Measurements from ENCODE around the gene EXOSC2.

The EXOSC2 gene

DNA sequence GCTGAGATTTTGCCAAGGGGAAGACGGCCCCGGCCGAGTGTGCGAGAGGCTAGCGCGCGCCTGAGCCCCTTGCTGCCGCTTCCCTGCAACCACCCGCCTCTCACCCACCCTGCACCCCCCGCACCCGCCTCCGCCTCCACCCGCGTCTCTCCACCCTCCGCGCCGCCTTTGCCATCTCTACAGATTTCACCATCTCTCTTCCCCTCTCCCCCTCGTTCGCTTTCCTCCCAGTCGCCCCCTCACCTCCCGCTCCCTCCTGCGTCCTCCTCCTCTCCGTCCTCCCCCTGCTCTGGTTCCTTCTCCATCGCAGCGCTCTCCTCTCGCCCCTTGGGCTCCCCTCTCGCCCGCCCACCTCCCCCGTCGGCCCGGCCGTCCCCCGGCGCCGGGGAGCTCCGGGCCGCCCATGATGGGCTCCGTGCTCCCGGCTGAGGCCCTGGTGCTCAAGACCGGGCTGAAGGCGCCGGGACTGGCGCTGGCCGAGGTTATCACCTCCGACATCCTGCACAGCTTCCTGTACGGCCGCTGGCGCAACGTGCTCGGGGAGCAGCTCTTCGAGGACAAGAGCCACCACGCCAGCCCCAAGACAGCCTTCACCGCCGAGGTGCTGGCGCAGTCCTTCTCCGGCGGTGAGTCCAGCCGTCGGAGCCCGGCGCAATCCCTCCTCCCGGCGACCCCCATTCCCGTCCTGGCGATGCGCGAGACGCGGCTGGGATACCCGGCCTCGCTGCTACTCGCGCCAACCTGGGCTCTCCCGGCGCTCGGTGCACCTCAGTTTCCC is 29.1 kb upstream of the EXOSC2 start, which contains the start of gene PRDM12:
PRDM12 (plus strand) TSS at position 344 of the 778 bp plus-strand sequence; CDS start at position 404, 60 bp downstream.
- H3K9me3 Mint-ChIP-seq = no peaks in the 10 kb centered on the region
- ATAC-seq (no peak), DNase-seq (no peak)
- peaks cover 17% of the 10 kb centered on the region for H3K4me1 Mint-ChIP-seq
- H3K4me3 Mint-ChIP-seq = peak within 1 kb of the TSS; percentile 40
- H3K27me3 Mint-ChIP-seq = peaks cover 67% of the 10 kb centered on the region
- H3K36me3 Mint-ChIP-seq (ENCODE audit: low read depth) = peaks cover 2% of the 10 kb centered on the region
- no peak within 1 kb of the TSS for H3K27ac Mint-ChIP-seq

DNA sequence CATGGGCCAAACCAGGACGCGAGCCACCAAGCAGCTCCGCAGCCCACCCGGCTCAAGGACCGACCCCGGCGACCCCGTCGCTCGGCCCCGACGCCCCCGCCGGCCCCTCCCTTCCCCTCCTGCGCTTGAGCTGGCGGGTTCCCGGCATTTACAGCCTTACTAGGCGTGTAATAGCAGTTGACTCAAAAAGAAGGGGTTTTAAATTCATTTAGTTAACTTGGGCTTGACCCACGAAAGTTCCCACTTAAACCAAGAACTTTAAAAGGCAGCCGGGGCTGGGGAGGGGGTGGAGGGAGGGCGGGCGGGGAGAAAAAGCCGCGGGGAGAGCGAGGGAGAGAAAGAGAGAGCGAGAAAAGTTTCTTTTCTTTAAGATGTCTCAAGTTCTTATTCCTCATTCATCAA is 28.6 kb upstream of the EXOSC2 start:
- Mint-ChIP-seq H3K4me1 (peaks cover 16% of the 10 kb centered on the region), H3K9me3 (no peaks in the 10 kb centered on the region), H3K36me3 (ENCODE audit: low read depth) (peaks cover 2% of the 10 kb centered on the region), H3K27ac (no peak overlapping the region), H3K27me3 (peaks cover 65% of the 10 kb centered on the region), H3K4me3 (no peak overlapping the region)
- DNase-seq = no peak
- no peak for ATAC-seq

- H3K9me3 Mint-ChIP-seq = no peaks in the 10 kb centered on the region
- peaks cover 16% of the 10 kb centered on the region for H3K4me1 Mint-ChIP-seq
- peaks cover 2% of the 10 kb centered on the region for H3K36me3 Mint-ChIP-seq (ENCODE audit: low read depth)
- peak overlapping the region; percentile 40 for H3K4me3 Mint-ChIP-seq
- no peak overlapping the region for H3K27ac Mint-ChIP-seq
- peaks cover 67% of the 10 kb centered on the region for H3K27me3 Mint-ChIP-seq
- ATAC-seq (no peak), DNase-seq (no peak)
These were observed 27.9 kb upstream of the EXOSC2 start for GRCh38 chr9:130665431-130666392.

DNA sequence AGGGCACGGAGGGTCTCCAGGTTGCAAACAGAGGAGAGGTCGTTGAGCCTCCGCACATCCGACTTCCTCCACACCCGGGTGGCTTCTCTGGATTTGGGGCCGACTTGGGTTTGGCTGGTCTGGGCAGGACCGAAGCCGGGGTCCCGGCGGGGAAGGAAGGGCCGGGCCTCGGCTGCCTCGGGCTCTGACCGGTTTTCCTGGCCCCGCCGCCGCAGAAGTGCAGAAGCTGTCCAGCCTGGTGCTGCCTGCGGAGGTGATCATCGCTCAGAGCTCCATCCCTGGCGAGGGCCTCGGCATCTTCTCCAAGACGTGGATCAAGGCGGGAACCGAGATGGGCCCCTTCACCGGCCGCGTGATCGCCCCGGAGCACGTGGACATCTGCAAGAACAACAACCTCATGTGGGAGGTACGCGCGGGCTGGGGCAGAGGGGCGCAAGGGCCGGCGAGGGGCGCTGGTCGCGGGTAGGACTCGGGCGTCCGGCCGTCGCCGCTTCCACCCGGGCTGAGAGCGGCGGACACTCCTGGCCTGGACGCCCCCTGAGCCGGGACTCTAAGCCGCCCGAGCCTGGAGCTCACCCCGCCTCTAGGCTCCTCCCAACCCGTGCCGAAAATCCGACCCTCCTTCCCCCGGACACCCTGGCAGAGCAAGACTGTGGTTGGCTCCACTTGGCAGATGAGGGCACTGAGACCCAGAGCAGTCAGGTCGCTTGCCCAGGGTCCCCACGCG is 27.0 kb upstream of the EXOSC2 start:
- H3K27me3 Mint-ChIP-seq = peaks cover 64% of the 10 kb centered on the region

DNA sequence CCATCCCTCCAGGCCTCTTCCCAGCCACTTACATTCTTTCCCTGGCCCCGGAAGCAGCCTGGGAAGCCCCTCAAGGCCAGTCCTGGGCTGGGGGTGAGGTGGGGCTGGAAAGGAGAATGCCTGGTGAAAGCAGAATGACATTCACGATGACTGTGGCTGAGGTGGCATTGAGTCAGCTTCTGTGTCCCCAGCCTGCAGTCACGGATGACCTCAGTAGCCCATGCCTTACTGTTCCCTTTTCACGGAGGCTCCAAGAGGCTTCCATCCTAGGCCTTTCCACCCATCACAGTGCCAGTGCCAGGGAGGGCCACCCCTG is 26.5 kb upstream of the EXOSC2 start:
- Mint-ChIP-seq H3K9me3 (no peaks in the 10 kb centered on the region), H3K36me3 (ENCODE audit: low read depth) (peaks cover 2% of the 10 kb centered on the region), H3K27ac (no peak overlapping the region), H3K4me1 (peaks cover 16% of the 10 kb centered on the region), H3K4me3 (no peak overlapping the region), H3K27me3 (peaks cover 59% of the 10 kb centered on the region)
- ATAC-seq = no peak
- DNase-seq = no peak

More for the DNA sequence above, 27.0 kb upstream of the EXOSC2 start:
- Mint-ChIP-seq H3K27ac (no peak overlapping the region), H3K9me3 (no peaks in the 10 kb centered on the region), H3K4me3 (no peak overlapping the region), H3K36me3 (ENCODE audit: low read depth) (peaks cover 2% of the 10 kb centered on the region), H3K4me1 (peaks cover 16% of the 10 kb centered on the region)
- DNase-seq (no peak), ATAC-seq (no peak)

DNA sequence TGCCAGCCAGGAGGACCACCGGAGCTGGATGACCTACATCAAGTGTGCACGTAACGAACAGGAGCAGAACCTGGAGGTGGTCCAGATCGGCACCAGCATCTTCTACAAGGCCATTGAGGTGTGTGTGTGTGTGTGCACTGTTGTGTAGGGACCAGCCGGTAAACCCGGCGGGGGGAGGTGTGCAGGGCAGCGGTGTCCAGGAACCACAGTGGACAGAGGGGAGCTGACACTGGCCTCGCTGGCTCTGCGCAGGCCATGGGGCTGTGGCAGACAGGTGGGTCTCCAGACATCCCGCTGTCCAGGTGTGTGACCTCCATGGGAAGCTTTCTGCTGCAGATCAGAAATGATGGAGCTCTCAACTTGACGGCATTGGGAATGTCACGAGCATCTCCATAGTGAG is 25.4 kb upstream of the EXOSC2 start:
- no peaks in the 10 kb centered on the region for H3K9me3 Mint-ChIP-seq
- peaks cover 48% of the 10 kb centered on the region for H3K27me3 Mint-ChIP-seq
- DNase-seq = no peak
- ATAC-seq = no peak
- no peak overlapping the region for H3K27ac Mint-ChIP-seq
- no peak overlapping the region for H3K4me3 Mint-ChIP-seq
- peaks cover 9% of the 10 kb centered on the region for H3K4me1 Mint-ChIP-seq
- H3K36me3 Mint-ChIP-seq (ENCODE audit: low read depth) = peaks cover 2% of the 10 kb centered on the region

DNA sequence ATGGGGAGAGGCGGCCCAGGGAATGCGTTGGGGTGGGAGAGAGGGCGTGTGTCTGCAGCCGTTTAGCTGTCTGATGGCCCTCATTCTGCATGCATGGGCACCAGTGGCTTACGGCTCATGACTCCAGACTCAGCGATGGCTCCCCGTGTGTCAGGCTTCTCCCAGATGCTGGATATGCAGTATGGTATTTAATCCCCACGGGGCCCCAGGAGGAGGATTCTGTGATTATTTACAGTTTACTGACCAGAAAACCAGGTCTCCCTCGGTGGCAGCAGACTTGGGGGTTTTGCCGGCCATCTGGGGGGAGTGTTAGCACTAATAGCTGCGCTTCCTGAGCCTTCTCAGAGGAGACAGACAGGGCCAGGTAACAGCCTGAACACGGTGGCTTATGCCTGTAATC is 24.9 kb upstream of the EXOSC2 start:
- H3K27ac Mint-ChIP-seq = no peak overlapping the region
- H3K27me3 Mint-ChIP-seq = peaks cover 44% of the 10 kb centered on the region
- H3K36me3 Mint-ChIP-seq (ENCODE audit: low read depth) = peaks cover 2% of the 10 kb centered on the region

DNA sequence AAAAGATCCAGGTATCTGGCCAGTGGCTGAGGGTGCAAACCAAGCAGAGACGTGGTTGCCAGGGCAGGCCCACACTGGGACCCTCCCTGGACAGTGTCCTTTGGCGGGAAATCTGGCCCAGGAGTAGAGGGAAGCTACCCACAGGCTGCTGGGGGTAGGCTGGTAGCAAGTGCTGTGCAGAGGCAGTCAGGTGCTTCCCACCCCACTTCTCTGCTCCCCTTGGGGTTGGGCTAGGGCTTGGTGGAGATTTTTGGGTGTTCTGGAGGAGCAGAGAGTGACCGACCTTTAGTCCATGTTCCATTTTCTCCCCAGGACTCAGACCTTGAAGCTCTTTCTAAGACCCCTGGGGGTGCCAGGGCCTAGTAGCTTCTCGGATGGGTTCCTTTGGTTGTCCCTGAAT is 23.6 kb upstream of the EXOSC2 start:
- Mint-ChIP-seq H3K27ac (no peak overlapping the region), H3K4me3 (no peak overlapping the region), H3K36me3 (ENCODE audit: low read depth) (peaks cover 2% of the 10 kb centered on the region), H3K9me3 (no peaks in the 10 kb centered on the region), H3K27me3 (peaks cover 36% of the 10 kb centered on the region), H3K4me1 (peaks cover 8% of the 10 kb centered on the region)
- DNase-seq = no peak
- no peak for ATAC-seq

More for the DNA sequence above, 24.9 kb upstream of the EXOSC2 start:
- ATAC-seq (no peak), DNase-seq (no peak)
- no peak overlapping the region for H3K4me3 Mint-ChIP-seq
- no peaks in the 10 kb centered on the region for H3K9me3 Mint-ChIP-seq
- peaks cover 9% of the 10 kb centered on the region for H3K4me1 Mint-ChIP-seq

DNA sequence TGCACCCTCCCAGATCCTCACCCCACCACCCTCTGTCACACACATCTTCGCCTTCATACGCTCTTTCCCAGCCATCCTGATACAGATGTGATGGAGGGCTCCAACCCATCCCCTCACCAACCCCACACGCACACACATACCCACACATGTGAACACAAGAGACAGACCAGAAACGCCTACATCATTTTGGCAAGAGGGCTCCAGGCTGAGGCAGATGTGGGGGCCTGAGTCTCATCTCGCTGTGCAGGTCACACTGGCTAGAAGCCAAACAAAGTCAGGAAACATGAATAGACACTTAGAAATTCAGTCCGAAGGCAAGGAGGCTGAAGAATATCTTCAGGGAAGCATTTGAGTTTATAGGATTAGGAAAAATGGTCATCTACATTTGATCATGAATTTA is 22.9 kb upstream of the EXOSC2 start:
- Mint-ChIP-seq H3K4me1 (peaks cover 3% of the 10 kb centered on the region), H3K27me3 (peaks cover 31% of the 10 kb centered on the region), H3K27ac (no peak overlapping the region), H3K9me3 (no peaks in the 10 kb centered on the region), H3K4me3 (no peak overlapping the region), H3K36me3 (ENCODE audit: low read depth) (no peaks in the 10 kb centered on the region)
- DNase-seq (no peak), ATAC-seq (no peak)

DNA sequence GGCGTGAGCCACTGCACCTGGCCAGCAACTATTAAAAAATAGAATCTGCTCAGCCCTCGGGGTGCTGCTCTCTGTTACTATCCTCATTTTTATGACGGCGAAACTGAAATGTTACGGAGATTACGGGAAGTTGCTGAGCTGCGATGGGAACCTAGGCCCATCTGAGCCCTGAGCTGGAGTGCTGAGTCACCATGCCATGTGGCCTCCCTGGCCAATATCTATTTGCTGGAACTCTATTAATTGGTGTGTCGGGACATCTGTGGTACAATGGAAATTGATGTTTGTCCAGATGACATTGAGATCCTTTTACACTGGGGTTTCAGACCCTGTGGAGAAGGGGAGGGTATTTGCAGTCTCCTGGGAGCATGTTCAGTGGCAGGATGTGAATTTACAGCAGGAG is 21.1 kb upstream of the EXOSC2 start:
- no peak for DNase-seq
- H3K36me3 Mint-ChIP-seq (ENCODE audit: low read depth) = no peaks in the 10 kb centered on the region
- H3K4me3 Mint-ChIP-seq = no peak overlapping the region
- H3K9me3 Mint-ChIP-seq = no peaks in the 10 kb centered on the region
- peaks cover 19% of the 10 kb centered on the region for H3K27me3 Mint-ChIP-seq
- no peak overlapping the region for H3K27ac Mint-ChIP-seq
- no peak for ATAC-seq
- no peaks in the 10 kb centered on the region for H3K4me1 Mint-ChIP-seq

GRCh38 chr9:130672933-130673615 is 20.5 kb upstream of the EXOSC2 start:
- H3K27ac Mint-ChIP-seq = no peak overlapping the region
- peaks cover 16% of the 10 kb centered on the region for H3K27me3 Mint-ChIP-seq
- H3K36me3 Mint-ChIP-seq (ENCODE audit: low read depth) = no peaks in the 10 kb centered on the region
- H3K9me3 Mint-ChIP-seq = no peaks in the 10 kb centered on the region
- no peaks in the 10 kb centered on the region for H3K4me1 Mint-ChIP-seq
- DNase-seq (no peak), ATAC-seq (no peak)
- no peak overlapping the region for H3K4me3 Mint-ChIP-seq

- DNase-seq = no peak
- Mint-ChIP-seq H3K9me3 (no peaks in the 10 kb centered on the region), H3K4me3 (no peak overlapping the region), H3K4me1 (no peaks in the 10 kb centered on the region), H3K36me3 (ENCODE audit: low read depth) (no peaks in the 10 kb centered on the region), H3K27ac (no peak overlapping the region), H3K27me3 (peaks cover 24% of the 10 kb centered on the region)
- no peak for ATAC-seq
These were observed 18.2 kb upstream of the EXOSC2 start for GRCh38 chr9:130675396-130675795.

GRCh38 chr9:130677252-130677651 is 16.3 kb upstream of the EXOSC2 start:
- H3K9me3 Mint-ChIP-seq = no peaks in the 10 kb centered on the region
- no peak overlapping the region for H3K27ac Mint-ChIP-seq
- DNase-seq (no peak), ATAC-seq (no peak)
- no peaks in the 10 kb centered on the region for H3K36me3 Mint-ChIP-seq (ENCODE audit: low read depth)
- peaks cover 24% of the 10 kb centered on the region for H3K27me3 Mint-ChIP-seq
- H3K4me1 Mint-ChIP-seq = peaks cover 3% of the 10 kb centered on the region
- H3K4me3 Mint-ChIP-seq = no peak overlapping the region
